Trophoblast cell (in vitro differentiated cells and primary cell): ENCODE measurements around the gene FBXW9.

Experiments used
- DNase-seq, 2 donors: peaks; one replicate each; pipeline ENCODE4 v3.0.0-alpha.2; 2016
- H2AFZ ChIP-seq: 2 replicates; pipeline ENCODE4 v1.6.1; 2013; ENCODE audit warnings: low read length, moderate library complexity, mild to moderate bottlenecking; ENCODE audit not compliant: insufficient read depth, poor library complexity
- H2AK5ac ChIP-seq: 2 replicates; pipeline ENCODE4 v1.6.1; 2013; ENCODE audit warnings: mild to moderate bottlenecking, low read length
- H2BK120ac ChIP-seq: 2 replicates; pipeline ENCODE4 v1.6.1; 2013; ENCODE audit warnings: low read length, mild to moderate bottlenecking, moderate library complexity; ENCODE audit not compliant: insufficient read depth, poor library complexity
- H2BK12ac ChIP-seq: 2 replicates; pipeline ENCODE4 v1.6.1; 2013; ENCODE audit warnings: mild to moderate bottlenecking, low read length, moderate library complexity
- H2BK5ac ChIP-seq: 2 replicates; pipeline ENCODE4 v1.6.1; 2013; ENCODE audit warnings: low read length, low read depth, moderate library complexity, mild to moderate bottlenecking; ENCODE audit not compliant: poor library complexity
- H3K14ac ChIP-seq: 2 replicates; pipeline ENCODE4 v1.6.1; 2013; ENCODE audit warnings: mild to moderate bottlenecking, low read length
- H3K18ac ChIP-seq: 2 replicates; pipeline ENCODE4 v1.6.1; 2013; ENCODE audit warnings: mild to moderate bottlenecking, low read length
- H3K23ac ChIP-seq: 2 replicates; pipeline ENCODE4 v1.6.1; 2013; ENCODE audit warnings: low read length
- H3K27ac ChIP-seq: 2 replicates; pipeline ENCODE4 v1.5.1; 2013; ENCODE audit warnings: low read depth, mild to moderate bottlenecking, inconsistent platforms, low read length, moderate library complexity
- H3K27me3 ChIP-seq: 2 replicates; pipeline ENCODE4 v1.6.1; 2013; ENCODE audit warnings: inconsistent platforms, mild to moderate bottlenecking, low read length, moderate library complexity; ENCODE audit not compliant: insufficient read depth
- H3K36me3 ChIP-seq, 2 experiments: 1 replicate in 1 of 2; 2 replicates in 1 of 2; pipeline ENCODE4 v1.6.1; 2013; ENCODE audit warnings: low read length in 2 of 2, mild to moderate bottlenecking in 2 of 2, moderate library complexity in 1 of 2; ENCODE audit not compliant: insufficient read depth in 2 of 2, control insufficient read depth in 1 of 2
- H3K4ac ChIP-seq: 2 replicates; pipeline ENCODE4 v1.6.1; 2013; ENCODE audit warnings: low read depth, mild to moderate bottlenecking, low read length, moderate library complexity
- H3K4me1 ChIP-seq, 2 experiments: 1 replicate in 1 of 2; 2 replicates in 1 of 2; pipeline ENCODE4 v1.6.1; 2013; ENCODE audit warnings: low read length in 2 of 2, mild to moderate bottlenecking in 2 of 2, moderate library complexity in 1 of 2; ENCODE audit not compliant: insufficient read depth in 2 of 2, control insufficient read depth in 1 of 2
- H3K4me2 ChIP-seq: 2 replicates; pipeline ENCODE4 v1.6.1; 2013; ENCODE audit warnings: inconsistent platforms, mild to moderate bottlenecking, low read length, moderate library complexity
- H3K4me3 ChIP-seq: 2 replicates; pipeline ENCODE4 v1.5.1; 2013; ENCODE audit warnings: mild to moderate bottlenecking, low read depth, low read length, inconsistent platforms
- H3K79me1 ChIP-seq: one replicate; pipeline ENCODE4 v1.6.1; 2013; ENCODE audit warnings: low read length
- H3K79me2 ChIP-seq: 2 replicates; pipeline ENCODE4 v1.6.1; 2013; ENCODE audit warnings: low read length, mild to moderate bottlenecking; ENCODE audit not compliant: control insufficient read depth, insufficient read depth, poor library complexity
- H3K9ac ChIP-seq: 2 replicates; pipeline ENCODE4 v1.6.1; 2013; ENCODE audit warnings: mild to moderate bottlenecking, low read length
- H3K9me3 ChIP-seq: 2 replicates; pipeline ENCODE4 v1.6.1; 2013; ENCODE audit warnings: low read depth, mild to moderate bottlenecking, control low read depth, inconsistent platforms, low read length; ENCODE audit not compliant: insufficient read depth
- H4K12ac ChIP-seq: 2 replicates; pipeline ENCODE4 v1.6.1; 2013; ENCODE audit warnings: low read depth, mild to moderate bottlenecking, low read length, moderate library complexity
- H4K8ac ChIP-seq: 2 replicates; pipeline ENCODE4 v1.6.1; 2013; ENCODE audit warnings: low read depth, mild to moderate bottlenecking, low read length, moderate library complexity
- H4K91ac ChIP-seq: one replicate; pipeline ENCODE4 v1.6.1; 2013; ENCODE audit warnings: low read depth, mild to moderate bottlenecking, low read length, moderate library complexity
- WGBS: extraction: QIAGEN DNeasy Blood & Tissue Kit; methylation state at CpG from one replicate; pipeline ENCODE4 v1.1.7; 2013; ENCODE audit warnings: missing lambda C conversion rate; ENCODE audit not compliant: insufficient read length, insufficient coverage; ENCODE audit errors: extremely low coverage; 5-methylcytosine and 5-hydroxymethylcytosine counted together

Gene FBXW9

GRCh38 chr19:12670159-12670928, 26.1 kb downstream of the FBXW9 start:
- WGBS = no CpG with 5 or more reads among the region's 26 CpGs
- Histone ChIP-seq H3K4me2 (peak overlapping the region; percentile 91), H4K91ac (no peak overlapping the region), H2BK12ac (no peak overlapping the region), H3K4me3 (peak overlapping the region; percentile 87), H3K18ac (no peak overlapping the region), H3K4ac (peak overlapping the region; percentile 12), H3K9ac (peak overlapping the region; percentile 86), H3K36me3 (peaks cover 31 to 34% of the 10 kb centered on the region in 2 experiments), H3K79me1 (peaks cover 11% of the 10 kb centered on the region), H2AK5ac (no peak overlapping the region), H4K12ac (no peak overlapping the region), H2BK5ac (no peak overlapping the region), H2BK120ac (no peak overlapping the region), H3K4me1 (peaks cover 20 to 27% of the 10 kb centered on the region in 2 experiments), H3K9me3 (peaks cover 1% of the 10 kb centered on the region), H3K23ac (no peak overlapping the region), H2AFZ (peak overlapping the region; percentile 13), H3K14ac (no peak overlapping the region), H3K27me3 (no peaks in the 10 kb centered on the region), H4K8ac (peak overlapping the region; percentile 96), H3K79me2 (peaks cover 10% of the 10 kb centered on the region), H3K27ac (peak overlapping the region; percentile 77)
- no peak for DNase-seq

GRCh38 chr19:12669270-12670158, 26.9 kb downstream of the FBXW9 start:
- Histone ChIP-seq H3K18ac (peak overlapping the region; percentile 60), H2BK120ac (peak overlapping the region; percentile 45), H3K4me1 (peaks cover 20 to 27% of the 10 kb centered on the region in 2 experiments), H3K27ac (peak overlapping the region; percentile 77), H2BK12ac (no peak overlapping the region), H3K79me2 (peaks cover 10% of the 10 kb centered on the region), H3K36me3 (peaks cover 35 to 36% of the 10 kb centered on the region in 2 experiments), H3K9ac (peak overlapping the region; percentile 87), H2AK5ac (no peak overlapping the region), H3K79me1 (peaks cover 11% of the 10 kb centered on the region), H4K8ac (peak overlapping the region; percentile 96), H3K27me3 (no peaks in the 10 kb centered on the region), H2AFZ (peak overlapping the region; percentile 75), H3K23ac (no peak overlapping the region), H3K9me3 (no peaks in the 10 kb centered on the region), H3K4me3 (peak overlapping the region; percentile 87), H4K91ac (peak overlapping the region; percentile 83), H2BK5ac (peak overlapping the region; percentile 73), H3K14ac (peak overlapping the region; percentile 62), H3K4me2 (peak overlapping the region; percentile 91), H3K4ac (peak overlapping the region; percentile 46), H4K12ac (peak overlapping the region; percentile 75)
- DNase-seq = peak; percentile 71 to 86
- WGBS = no CpG with 5 or more reads among the region's 64 CpGs

GRCh38 chr19:12668932-12669269, 27.5 kb downstream of the FBXW9 start:
- Histone ChIP-seq H3K36me3 (peaks cover 33 to 34% of the 10 kb centered on the region in 2 experiments), H3K4ac (peak overlapping the region; percentile 46), H3K79me1 (peaks cover 11% of the 10 kb centered on the region), H4K8ac (peak overlapping the region; percentile 96), H3K4me2 (peak overlapping the region; percentile 91), H3K4me1 (peaks cover 20 to 27% of the 10 kb centered on the region in 2 experiments), H3K79me2 (peaks cover 10% of the 10 kb centered on the region), H2BK12ac (no peak overlapping the region), H3K27me3 (no peaks in the 10 kb centered on the region), H3K27ac (peak overlapping the region; percentile 55), H3K9me3 (no peaks in the 10 kb centered on the region), H3K9ac (peak overlapping the region; percentile 87), H3K23ac (no peak overlapping the region), H4K12ac (peak overlapping the region; percentile 75), H2BK5ac (peak overlapping the region; percentile 43), H4K91ac (peak overlapping the region; percentile 83), H3K18ac (peak overlapping the region; percentile 60), H3K14ac (peak overlapping the region; percentile 62), H2AFZ (peak overlapping the region; percentile 75), H3K4me3 (peak overlapping the region; percentile 86), H2BK120ac (peak overlapping the region; percentile 29), H2AK5ac (no peak overlapping the region)
- no CpG with 5 or more reads among the region's 24 CpGs for whole genome bisulfite sequencing
- peak; percentile 39 to 41 for DNase-seq

GRCh38 chr19:12668346-12668745, 28.1 kb downstream of the FBXW9 start:
- H3K9me3 ChIP-seq = no peaks in the 10 kb centered on the region
- no peak for DNase-seq
- H2BK120ac ChIP-seq = no peak overlapping the region
- H3K4me3 ChIP-seq = peak overlapping the region; percentile 86
- no peak overlapping the region for H2AFZ ChIP-seq
- H3K18ac ChIP-seq = peak overlapping the region; percentile 18
- peaks cover 10% of the 10 kb centered on the region for H3K79me2 ChIP-seq
- no peak overlapping the region for H3K27ac ChIP-seq
- H3K27me3 ChIP-seq = no peaks in the 10 kb centered on the region
- peaks cover 11% of the 10 kb centered on the region for H3K79me1 ChIP-seq
- peak overlapping the region; percentile 91 for H3K4me2 ChIP-seq
- peak overlapping the region; percentile 46 for H3K4ac ChIP-seq
- peak overlapping the region; percentile 96 for H4K8ac ChIP-seq
- H2AK5ac ChIP-seq = peak overlapping the region; percentile 35
- no CpG with 5 or more reads among the region's 8 CpGs for WGBS
- peaks cover 36 to 38% of the 10 kb centered on the region in 2 experiments for H3K36me3 ChIP-seq
- no peak overlapping the region for H3K23ac ChIP-seq
- H2BK5ac ChIP-seq = no peak overlapping the region
- no peak overlapping the region for H2BK12ac ChIP-seq
- H3K14ac ChIP-seq = peak overlapping the region; percentile 62
- peak overlapping the region; percentile 83 for H4K91ac ChIP-seq
- peak overlapping the region; percentile 46 for H4K12ac ChIP-seq
- H3K9ac ChIP-seq = peak overlapping the region; percentile 87
- peaks cover 20 to 27% of the 10 kb centered on the region in 2 experiments for H3K4me1 ChIP-seq
